HepG2 (cell line): Measurements from ENCODE around the gene C20orf204. TPM values are rescaled to one million over a fixed set of nuclear protein-coding genes. Genes with fewer than 3 reads are reported as not detected.

Experiments used
- FUBP1 ChIP-seq: sonication (generic); formaldehyde crosslinking; IDR thresholded peaks from 2 replicates; pipeline ENCODE4 v1.5.1; 2020; ENCODE audit warnings: missing genetic modification reagents, mild to moderate bottlenecking, borderline replicate concordance
- HDAC1 ChIP-seq: sonication (generic); formaldehyde crosslinking; IDR thresholded peaks from 2 replicates; pipeline ENCODE4 v1.5.1; 2020; ENCODE audit warnings: mild to moderate bottlenecking, missing genetic modification reagents
- KDM5A ChIP-seq: fragments of 200-600 bp; sonication (generic); IDR thresholded peaks from 2 replicates; pipeline ENCODE4 v1.7.0; 2018; ENCODE audit warnings: antibody characterized with exemption, mild to moderate bottlenecking, low read length, borderline replicate concordance
- MEIS2 ChIP-seq: sonication (generic); formaldehyde crosslinking; IDR thresholded peaks from 2 replicates; pipeline ENCODE4 v1.9.0; 2021; ENCODE audit warnings: mild to moderate bottlenecking, missing genetic modification reagents
- MLX ChIP-seq: IDR thresholded peaks from 2 replicates; pipeline ENCODE4 v1.6.1; 2016
- MXD4 ChIP-seq: IDR thresholded peaks from 2 replicates; pipeline ENCODE4 v1.6.1; 2016; ENCODE audit warnings: mild to moderate bottlenecking, missing biosample characterization, missing genetic modification reagents
- MXI1 ChIP-seq: IDR thresholded peaks from 3 replicates; pipeline ENCODE4 v1.6.1; 2012; ENCODE audit warnings: low read depth, low read length, inconsistent platforms, borderline replicate concordance
- PBX3 ChIP-seq: sonication (generic); formaldehyde crosslinking; IDR thresholded peaks from 2 replicates; pipeline ENCODE4 v1.8.1; 2023; ENCODE audit warnings: missing genetic modification reagents, inconsistent platforms, borderline replicate concordance
- PRDM4 ChIP-seq: sonication (generic); formaldehyde crosslinking; IDR thresholded peaks from 2 replicates; pipeline ENCODE4 v1.9.0; 2021; ENCODE audit warnings: missing genetic modification reagents, borderline replicate concordance
- RARG ChIP-seq: sonication (generic); formaldehyde crosslinking; IDR thresholded peaks from 2 replicates; pipeline ENCODE4 v1.4.0; 2020; ENCODE audit warnings: low read depth, mild to moderate bottlenecking, missing genetic modification reagents
- TFDP1 ChIP-seq: IDR thresholded peaks from 2 replicates; pipeline ENCODE4 v1.6.1; 2016; ENCODE audit warnings: missing compliant biosample characterization, missing genetic modification reagents, borderline replicate concordance
- ZFX ChIP-seq: sonication (generic); formaldehyde crosslinking; IDR thresholded peaks from 2 replicates; pipeline ENCODE4 v1.4.0; 2020; ENCODE audit warnings: mild to moderate bottlenecking, low read depth, missing genetic modification reagents, moderate library complexity
- ZFY ChIP-seq: sonication (generic); formaldehyde crosslinking; IDR thresholded peaks from 2 replicates; pipeline ENCODE4 v1.4.0; 2020; ENCODE audit warnings: missing genetic modification reagents
- ZNF124 ChIP-seq: sonication (generic); formaldehyde crosslinking; IDR thresholded peaks from 2 replicates; pipeline ENCODE4 v1.4.0; 2020; ENCODE audit warnings: missing genetic modification reagents
- ZNF253 ChIP-seq: sonication (generic); formaldehyde crosslinking; IDR thresholded peaks from 2 replicates; pipeline ENCODE4 v1.8.0; 2022; ENCODE audit warnings: mild to moderate bottlenecking, missing genetic modification reagents, borderline replicate concordance
- ZNF350 ChIP-seq: sonication (generic); formaldehyde crosslinking; IDR thresholded peaks from 2 replicates; pipeline ENCODE4 v1.4.0; 2020; ENCODE audit warnings: mild to moderate bottlenecking, low read depth, missing genetic modification reagents, borderline replicate concordance
- ZNF569 ChIP-seq: sonication (generic); formaldehyde crosslinking; IDR thresholded peaks from 2 replicates; pipeline ENCODE4 v1.5.0; 2020; ENCODE audit warnings: mild to moderate bottlenecking, missing genetic modification reagents, moderate library complexity, borderline replicate concordance
- ZNF570 ChIP-seq: sonication (generic); formaldehyde crosslinking; IDR thresholded peaks from 2 replicates; pipeline ENCODE4 v1.4.0; 2020; ENCODE audit warnings: mild to moderate bottlenecking, missing genetic modification reagents, borderline replicate concordance
- polyA plus RNA-seq, 8 experiments: library from polyadenylated mRNA; depleted of rRNA in 3 of 8; stranded (reverse) in 7 of 8; unstranded in 1 of 8; fragments of >200 nt; fragmentation: Illumina TruSeq in 4 of 8; extraction: Trizol in 4 of 8; gene quantifications; 2 replicates each; pipeline versions ENCODE4 v1.2.1 to v1.2.3, GENCODE V29; 2011 to 2016; ENCODE audit warnings: low read depth in 4 of 8, missing spikeins in 1 of 8, mixed read lengths in 1 of 8; ENCODE audit not compliant: insufficient read depth in 1 of 8
- total RNA-seq, 5 experiments: library from RNA; depleted of rRNA; stranded (reverse); fragments of >200 nt; fragmentation: Illumina TruSeq; extraction: Trizol; gene quantifications; 2 replicates each; pipeline ENCODE4 v1.2.3, GENCODE V29; 2016; ENCODE audit warnings: low read depth in 1 of 5

C20orf204 gene
- total and polyA plus RNA-seq, 2 of the 13 experiments (the other 11 are each of a cell fraction or from before 2014, with no cell fraction given) = 22.1 to 80.0 TPM

GRCh38 chr20:64065062-64065973, 29.3 kb downstream of the C20orf204 start (continued):
- peak; percentile 55; the same call in 1 of the 2 replicates for TF ChIP-seq TFDP1
- TF ChIP-seq MEIS2 (CRISPR knock-in tag) = no peak
- 0 out of 2 replicates have a peak, but pooled peaks have one; percentile 94 for TF ChIP-seq FUBP1 (CRISPR knock-in tag)
- TF ChIP-seq ZNF350 (CRISPR knock-in tag) = peak; percentile 60; the same call in 1 of the 2 replicates
- no peak for TF ChIP-seq PRDM4 (CRISPR knock-in tag)
- TF ChIP-seq PBX3 (CRISPR knock-in tag) = no peak
- peak; percentile 87 for TF ChIP-seq ZFX (CRISPR knock-in tag)
- no peak for TF ChIP-seq ZNF569
- 0 out of 2 replicates have a peak, but pooled peaks have one; percentile 36 for TF ChIP-seq ZNF253 (CRISPR knock-in tag)
- TF ChIP-seq MXD4 (CRISPR knock-in tag) = 0 out of 2 replicates have a peak, but pooled peaks have one; percentile 35
- TF ChIP-seq KDM5A = no peak
- peak; percentile 50; the same call in 1 of the 2 replicates for TF ChIP-seq ZFY
- no peak for TF ChIP-seq ZNF570
- peak; percentile 48; the same call in 2 of the 3 replicates for TF ChIP-seq MXI1
- TF ChIP-seq HDAC1 (CRISPR knock-in tag) = peak; percentile 57; the same call in 1 of the 2 replicates
- peak; percentile 46 for TF ChIP-seq ZNF124
- TF ChIP-seq RARG (CRISPR knock-in tag) = no peak
- peak; percentile 44; the same call in 1 of the 2 replicates for TF ChIP-seq MLX (CRISPR knock-in tag)
